ENCODE measurements around the gene IGBP1. TPM values are rescaled to one million over a fixed set of nuclear protein-coding genes. Genes with fewer than 3 reads are reported as not detected.

Gene IGBP1
- total RNA-seq, 4 donors from 2014 or later: 23.7 to 99.0 (median 56.5) TPM

GRCh38 chrX:70174754-70175153 lies 41.5 kb downstream of the IGBP1 start:
- Histone ChIP-seq H3K36me3 (no peaks in the 10 kb centered on the region), H3K9me3 (no peaks in the 10 kb centered on the region), H3K4me1 (no peaks in the 10 kb centered on the region), H3K4me3 (no peak overlapping the region), H3K27me3 (no peaks in the 10 kb centered on the region), H3K27ac (no peak overlapping the region)
- intact Hi-C loops (cut with DNase I; ENCODE audit: low total_unique reads): no loop called here
- WGBS, 2 donors (ENCODE audit: low coverage in 1 of 2): 39 to 50% methylated on average over 1 to 4 of the region's 4 CpGs
- TF ChIP-seq POLR2AphosphoS5 (IDR thresholded peaks at IDR 0.05) (no peak), EP300 (IDR thresholded peaks at IDR 0.05; ENCODE audit: low read depth) (no peak), POLR2A (IDR thresholded peaks at IDR 0.05) (no peak)
- TF ChIP-seq, protein P1, sequence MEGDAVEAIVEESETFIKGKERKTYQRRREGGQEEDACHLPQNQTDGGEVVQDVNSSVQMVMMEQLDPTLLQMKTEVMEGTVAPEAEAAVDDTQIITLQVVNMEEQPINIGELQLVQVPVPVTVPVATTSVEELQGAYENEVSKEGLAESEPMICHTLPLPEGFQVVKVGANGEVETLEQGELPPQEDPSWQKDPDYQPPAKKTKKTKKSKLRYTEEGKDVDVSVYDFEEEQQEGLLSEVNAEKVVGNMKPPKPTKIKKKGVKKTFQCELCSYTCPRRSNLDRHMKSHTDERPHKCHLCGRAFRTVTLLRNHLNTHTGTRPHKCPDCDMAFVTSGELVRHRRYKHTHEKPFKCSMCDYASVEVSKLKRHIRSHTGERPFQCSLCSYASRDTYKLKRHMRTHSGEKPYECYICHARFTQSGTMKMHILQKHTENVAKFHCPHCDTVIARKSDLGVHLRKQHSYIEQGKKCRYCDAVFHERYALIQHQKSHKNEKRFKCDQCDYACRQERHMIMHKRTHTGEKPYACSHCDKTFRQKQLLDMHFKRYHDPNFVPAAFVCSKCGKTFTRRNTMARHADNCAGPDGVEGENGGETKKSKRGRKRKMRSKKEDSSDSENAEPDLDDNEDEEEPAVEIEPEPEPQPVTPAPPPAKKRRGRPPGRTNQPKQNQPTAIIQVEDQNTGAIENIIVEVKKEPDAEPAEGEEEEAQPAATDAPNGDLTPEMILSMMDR (IDR thresholded peaks at IDR 0.05): no peak
- no peak for DNase-seq
- in situ Hi-C loops (cut with MboI; ENCODE audit: low pct_ligation_motif_present in 1 of 4, low pct_unique_long_range_greater_than_20kb in 1 of 4, low sequenced_read_pairs in 3 of 4): loop anchor here in 1 of 4 donors (25.0 kb wide), 1 partner anchor 113 kb away; the partner anchor contains the start of genes KIF4A, PDZD11 and RAB41

GRCh38 chrX:70175338-70175737 lies 42.1 kb downstream of the IGBP1 start:
- Histone ChIP-seq H3K9me3 (no peaks in the 10 kb centered on the region), H3K27ac (no peak overlapping the region), H3K4me3 (no peak overlapping the region), H3K36me3 (no peaks in the 10 kb centered on the region), H3K27me3 (no peaks in the 10 kb centered on the region), H3K4me1 (no peaks in the 10 kb centered on the region)
- DNase-seq: no peak
- in situ Hi-C loops (cut with MboI; ENCODE audit: low pct_ligation_motif_present in 1 of 4, low pct_unique_long_range_greater_than_20kb in 1 of 4, low sequenced_read_pairs in 3 of 4) (loop anchor here in 1 of 4 donors (25.0 kb wide), 1 partner anchor 112 kb away; the partner anchor contains the start of genes KIF4A, PDZD11 and RAB41), intact Hi-C loops (cut with DNase I; ENCODE audit: low total_unique reads) (no loop called here)
- TF ChIP-seq, protein P1 (IDR thresholded peaks at IDR 0.05): no peak
- TF ChIP-seq POLR2A (IDR thresholded peaks at IDR 0.05): no peak
- TF ChIP-seq EP300 (IDR thresholded peaks at IDR 0.05; ENCODE audit: low read depth): no peak
- no peak for TF ChIP-seq POLR2AphosphoS5 (IDR thresholded peaks at IDR 0.05)
- 80% methylated on average over 7 of the region's 7 CpGs; no CpG with 5 or more reads in 1 of the 2 donors for WGBS, 2 donors (ENCODE audit: low coverage in 1 of 2)

- no peaks in the 10 kb centered on the region for H3K9me3 ChIP-seq
- intact Hi-C loops (cut with DNase I; ENCODE audit: low total_unique reads) (no loop called here), in situ Hi-C loops (cut with MboI; ENCODE audit: low pct_ligation_motif_present in 1 of 4, low pct_unique_long_range_greater_than_20kb in 1 of 4, low sequenced_read_pairs in 3 of 4) (loop anchor here in 1 of 4 donors (25.0 kb wide), 1 partner anchor 110 kb away; the partner anchor contains the start of genes KIF4A, PDZD11 and RAB41)
- TF ChIP-seq POLR2A (IDR thresholded peaks at IDR 0.05): no peak
- no peak for TF ChIP-seq POLR2AphosphoS5 (IDR thresholded peaks at IDR 0.05)
- TF ChIP-seq, protein P1 (IDR thresholded peaks at IDR 0.05): no peak
- TF ChIP-seq EP300 (IDR thresholded peaks at IDR 0.05; ENCODE audit: low read depth): no peak
- no peak for DNase-seq
- no peaks in the 10 kb centered on the region for H3K36me3 ChIP-seq
- H3K27ac ChIP-seq: no peak within 1 kb of the TSS
- WGBS, 2 donors (ENCODE audit: low coverage in 1 of 2): 73% methylated on average over 7 of the region's 7 CpGs; no CpG with 5 or more reads in 1 of the 2 donors
- H3K27me3 ChIP-seq: no peaks in the 10 kb centered on the region
- no peaks in the 10 kb centered on the region for H3K4me1 ChIP-seq
- H3K4me3 ChIP-seq: no peak within 1 kb of the TSS
Observed at GRCh38 chrX:70176938-70177533, 43.8 kb downstream of the IGBP1 start, which contains the start of gene DGAT2L6. Gene DGAT2L6, plus strand, starts transcription at chrX:70177483. Its CDS starts 100 bp downstream, at chrX:70177583.

GRCh38 chrX:70183091-70183490 lies 49.8 kb downstream of the IGBP1 start:
- TF ChIP-seq EP300 (IDR thresholded peaks at IDR 0.05; ENCODE audit: low read depth): no peak
- no peak for TF ChIP-seq POLR2A (IDR thresholded peaks at IDR 0.05)
- TF ChIP-seq POLR2AphosphoS5 (IDR thresholded peaks at IDR 0.05): no peak
- TF ChIP-seq, protein P1 (IDR thresholded peaks at IDR 0.05): no peak
- Histone ChIP-seq H3K27ac (no peak overlapping the region), H3K4me1 (no peaks in the 10 kb centered on the region), H3K9me3 (no peaks in the 10 kb centered on the region), H3K4me3 (no peak overlapping the region), H3K36me3 (no peaks in the 10 kb centered on the region), H3K27me3 (no peaks in the 10 kb centered on the region)
- in situ Hi-C loops (cut with MboI; ENCODE audit: low pct_ligation_motif_present in 1 of 4, low pct_unique_long_range_greater_than_20kb in 1 of 4, low sequenced_read_pairs in 3 of 4) (loop anchor here in 1 of 4 donors (25.0 kb wide), 1 partner anchor 104 kb away; the partner anchor contains the start of genes KIF4A, PDZD11 and RAB41), intact Hi-C loops (cut with DNase I; ENCODE audit: low total_unique reads) (no loop called here)
- no peak for DNase-seq
- WGBS, 2 donors (ENCODE audit: low coverage in 1 of 2): 71 to 100% methylated on average over 1 to 5 of the region's 5 CpGs
